Stimulated activated CD4-positive, alpha-beta T cell treated with anti-CD3 and anti-CD28 coated beads, Interleukin-12 subunit alpha, Interleukin-12 subunit beta, amount 100 ng/mL, for 24 hours (primary cell): Measurements from ENCODE around the gene SEC23A.
"Not testable (repeated sequence)": the region's sequence is repeated elsewhere in the genome, so short reads cannot be mapped to it uniquely, and the experiment has no call there.

ENCODE experiments used
- DNase-seq, 2 experiments: peaks; one replicate each; pipeline ENCODE4 v3.0.0-alpha.2; 2020; ENCODE audit warnings: low read depth in 2 of 2

The SEC23A gene

DNA sequence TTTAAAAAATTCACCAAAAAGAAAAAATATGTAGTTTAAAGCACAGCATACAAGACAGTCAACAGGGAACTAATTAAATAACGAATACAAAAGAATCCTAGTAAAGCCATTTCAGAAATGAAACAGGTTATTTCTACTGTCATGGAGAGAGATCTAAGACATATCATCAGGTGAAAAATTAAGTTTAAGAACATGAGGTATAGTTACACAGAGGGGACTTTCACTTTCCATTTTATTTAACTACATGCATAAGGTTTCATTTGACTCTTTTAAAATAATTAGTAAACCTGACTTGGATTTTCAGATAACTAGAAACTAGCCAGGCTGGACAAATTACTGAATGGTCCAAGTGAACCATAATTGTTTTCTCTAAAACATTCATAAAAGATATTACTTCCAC, 11.3 kb downstream of the SEC23A start:
- DNase-seq: no peak

DNA sequence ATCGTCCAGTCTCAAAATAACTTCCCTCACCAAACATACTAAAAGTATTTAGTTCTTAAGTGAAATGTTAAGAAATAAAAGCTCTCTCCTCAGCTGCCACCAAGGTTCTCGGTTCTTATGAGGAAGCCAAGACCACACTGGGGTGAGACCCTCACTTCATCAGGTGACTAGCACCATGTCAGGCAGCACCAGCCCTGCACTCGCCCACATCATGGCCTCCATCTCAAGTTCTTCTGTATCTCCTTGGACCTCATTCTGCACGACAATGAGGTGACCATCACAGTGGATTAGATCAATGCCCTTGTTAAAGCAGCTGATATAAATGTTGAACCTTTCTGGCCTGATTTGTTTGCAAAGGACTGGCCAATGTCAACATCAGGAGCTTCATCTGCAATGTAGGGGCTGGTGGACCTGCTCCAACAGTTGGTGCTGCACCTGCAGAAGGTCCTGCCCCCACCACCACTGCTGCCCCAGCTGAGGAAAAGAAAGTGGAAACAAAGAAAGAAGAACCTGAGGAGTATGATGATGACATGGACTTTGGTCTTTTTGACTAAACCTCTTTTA, 12.4 kb downstream of the SEC23A start:
- DNase-seq: no peak

DNA sequence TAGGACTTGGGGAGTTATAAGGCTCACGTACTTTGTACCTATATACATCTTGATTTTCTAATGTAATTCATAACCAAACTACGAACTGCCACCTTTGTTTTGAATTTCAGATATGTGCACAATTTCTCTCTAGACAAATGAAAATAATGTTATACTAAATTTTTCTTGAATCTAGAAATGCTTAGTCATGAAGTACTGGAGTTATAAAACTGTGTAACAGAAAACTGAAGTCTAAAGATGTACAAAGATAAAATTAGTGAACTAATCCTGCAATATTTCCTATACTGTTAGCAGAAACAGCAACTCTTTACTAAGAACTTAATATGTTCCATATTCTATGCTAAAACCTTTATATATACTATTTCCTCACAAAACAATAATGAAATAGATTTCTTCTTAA, 15.5 kb downstream of the SEC23A start:
- DNase-seq: no peak

DNA sequence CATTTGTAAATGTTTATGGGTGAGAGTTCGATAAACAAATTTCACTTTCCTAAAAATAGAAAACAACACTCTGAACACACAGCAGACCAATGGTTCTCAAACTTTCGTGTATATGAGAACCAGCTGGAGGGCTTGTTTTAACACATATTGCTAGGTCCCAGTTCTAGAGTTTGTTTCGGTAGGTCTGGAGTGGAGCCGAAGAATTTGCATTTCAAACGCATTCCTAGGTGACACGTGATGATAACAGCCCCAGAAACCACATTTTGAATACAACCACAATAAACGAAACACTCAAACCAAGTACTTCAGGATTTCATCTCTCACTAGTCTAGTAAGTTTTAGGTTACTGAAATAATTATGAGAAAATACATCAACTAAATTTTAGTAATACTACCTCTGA, 17.1 kb downstream of the SEC23A start:
- DNase-seq: no peak

DNA sequence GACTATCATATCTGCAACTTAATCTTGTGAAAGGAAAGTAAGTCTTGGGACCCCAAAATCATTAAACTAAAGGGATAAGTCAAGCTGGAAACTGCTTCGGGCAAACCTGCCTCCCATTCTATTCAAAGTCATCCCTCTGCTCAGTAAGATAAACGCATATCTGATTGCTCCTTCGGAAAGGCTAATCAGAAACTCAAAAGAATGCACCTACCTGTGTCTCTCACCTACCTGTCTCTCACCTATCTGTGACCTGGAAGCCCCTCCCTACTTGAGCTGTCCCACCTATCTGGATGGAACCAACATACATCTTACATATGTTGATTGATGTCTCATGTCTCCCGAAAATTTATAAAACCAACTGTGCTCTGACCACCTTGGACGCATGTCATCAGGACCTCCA, 19.9 kb downstream of the SEC23A start:
- no peak for DNase-seq

DNA sequence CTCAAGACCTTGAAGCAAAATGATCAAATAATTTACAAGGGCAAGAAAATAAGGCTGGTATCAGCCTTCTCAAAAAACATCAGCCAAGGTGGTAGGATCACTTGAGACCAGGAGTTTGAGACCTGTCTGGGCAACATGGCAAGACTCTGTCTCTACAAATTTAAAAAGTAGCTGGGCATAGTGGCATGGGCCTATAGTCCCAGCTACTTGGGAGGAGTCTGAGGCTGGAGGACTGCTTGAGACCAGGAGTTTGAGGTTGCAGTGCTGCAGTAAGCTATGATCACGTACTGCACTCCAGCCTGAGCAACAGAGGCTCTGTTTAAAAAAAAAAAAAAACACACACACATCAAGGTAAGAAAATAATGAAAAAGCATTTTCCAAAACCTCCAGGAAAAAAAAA, 22.1 kb downstream of the SEC23A start:
- no peak for DNase-seq

DNA sequence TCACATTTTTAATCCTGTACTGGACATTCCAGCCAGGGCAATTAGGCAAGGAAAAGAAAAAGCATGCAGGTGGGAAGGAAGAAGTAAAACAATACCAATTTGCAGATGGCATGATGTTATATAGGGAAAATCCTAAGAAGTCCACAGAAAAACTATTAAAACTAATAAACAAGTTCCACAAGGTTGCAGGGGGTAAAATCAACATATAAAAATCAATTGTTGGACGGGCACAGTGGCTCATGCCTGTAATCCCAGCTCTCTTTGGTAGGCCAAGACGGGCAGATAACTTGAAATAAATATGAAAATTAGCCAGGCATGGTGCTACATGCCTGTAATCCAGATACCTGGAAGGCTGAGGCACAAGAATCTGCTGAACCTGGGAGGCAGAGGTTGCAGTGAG, 31.9 kb downstream of the SEC23A start:
- DNase-seq: no peak

DNA sequence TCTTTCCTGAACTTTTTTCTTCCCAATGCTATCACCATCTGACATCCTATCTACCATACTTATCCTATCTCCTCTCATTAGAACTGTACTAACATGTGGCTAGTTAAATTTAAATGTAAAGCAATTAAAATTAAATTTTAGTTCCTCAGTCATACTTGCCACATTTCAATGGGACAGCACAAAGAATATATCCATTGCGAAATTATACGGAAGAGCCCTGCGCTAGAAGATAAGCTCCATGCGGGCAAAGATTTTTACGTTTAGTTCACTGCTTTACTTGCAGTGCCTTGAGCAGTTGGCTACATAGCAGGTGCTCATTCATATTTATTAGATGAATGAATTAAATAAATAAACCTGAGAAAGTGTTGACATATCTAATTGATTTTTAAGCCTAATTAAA, 33.1 kb downstream of the SEC23A start:
- DNase-seq: no peak

DNA sequence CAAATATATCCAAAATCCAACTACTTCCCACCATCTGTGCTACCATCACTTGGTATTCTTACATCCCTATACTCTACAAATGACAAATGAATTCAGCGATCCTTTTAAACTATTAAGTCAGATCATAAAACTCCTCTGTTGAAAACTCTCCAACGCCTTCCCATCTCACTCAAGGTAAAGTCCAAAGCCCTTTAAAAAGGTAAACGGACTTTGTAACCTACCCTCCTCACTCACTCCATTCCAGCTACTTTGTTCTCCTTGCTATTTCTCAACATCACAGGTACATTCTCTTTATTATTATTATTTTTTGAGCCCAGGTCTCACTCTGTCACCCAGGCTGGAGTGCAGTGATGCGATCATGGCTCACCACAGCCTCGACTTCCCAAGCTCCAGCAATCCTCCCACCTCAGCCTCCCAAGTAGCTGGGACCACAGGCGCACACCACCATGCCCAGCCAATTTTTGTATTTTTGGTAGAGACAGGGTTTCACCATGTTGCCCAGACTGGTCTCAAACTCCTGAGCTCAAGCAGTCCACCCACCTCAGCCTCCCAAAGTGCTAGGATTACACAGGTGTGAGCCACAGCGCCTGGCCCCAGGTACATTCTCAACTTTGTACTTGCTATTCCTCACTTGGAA, 33.7 kb downstream of the SEC23A start:
- DNase-seq: not testable (repeated sequence)

DNA sequence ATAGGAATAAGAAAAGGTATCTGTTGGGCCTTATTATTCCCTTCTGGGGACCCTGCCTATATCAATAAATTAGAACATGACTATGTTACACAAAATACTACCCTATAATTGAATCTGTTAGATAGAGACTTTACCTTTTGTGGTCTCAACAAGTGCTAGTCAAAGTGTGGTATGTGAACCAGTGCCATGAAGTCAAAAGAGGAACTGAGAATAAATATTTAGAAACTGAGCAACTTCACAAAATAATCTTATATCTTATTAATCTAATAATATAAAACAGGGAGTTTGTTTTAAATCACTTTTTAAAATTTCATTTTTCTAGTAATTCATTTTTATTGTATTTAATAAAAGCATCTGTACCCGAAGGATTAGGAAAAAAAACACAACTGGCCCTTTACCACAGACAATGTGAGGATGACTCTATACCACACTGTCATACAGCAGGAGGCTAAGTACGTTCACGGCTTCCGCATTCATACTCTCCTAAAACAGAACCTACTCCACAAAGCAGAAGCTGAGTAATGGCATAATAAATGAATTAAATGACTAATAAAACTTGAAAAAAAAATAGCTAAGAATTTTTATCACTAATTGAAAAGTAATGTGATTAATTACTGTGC, 42.1 kb downstream of the SEC23A start:
- no peak for DNase-seq

DNA sequence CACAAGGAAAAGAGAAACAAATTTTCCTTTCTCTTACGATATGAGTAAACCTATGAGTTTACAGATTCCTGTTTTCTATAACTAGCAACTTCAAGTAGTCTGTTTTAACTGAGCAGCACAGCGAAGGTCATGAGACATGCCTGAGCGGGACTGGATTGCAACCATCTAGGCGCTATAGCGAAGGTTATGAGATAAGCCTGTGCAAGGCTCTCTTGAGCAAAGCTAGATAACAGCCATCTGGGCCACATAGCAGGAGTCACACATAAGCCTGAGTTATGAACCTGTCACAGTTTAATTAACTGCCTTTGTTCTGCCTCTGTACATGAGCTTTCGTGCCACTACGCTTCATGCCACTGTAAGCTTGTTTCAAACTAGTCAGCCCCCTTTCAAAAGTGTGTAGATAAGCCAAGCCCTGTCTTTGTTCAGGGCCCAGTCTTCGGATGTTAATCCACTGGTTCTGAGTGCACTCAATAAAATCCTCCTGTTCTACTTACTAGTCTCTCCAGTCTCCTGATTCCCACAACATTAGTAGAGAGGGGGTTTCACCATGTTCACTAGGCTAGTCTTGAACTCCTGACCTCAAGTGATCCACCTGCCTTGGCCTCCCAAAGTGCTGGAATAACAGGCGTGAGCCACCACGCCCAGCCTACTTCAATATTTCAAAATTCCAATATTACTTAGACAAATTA, 47.1 kb downstream of the SEC23A start:
- no peak for DNase-seq

DNA sequence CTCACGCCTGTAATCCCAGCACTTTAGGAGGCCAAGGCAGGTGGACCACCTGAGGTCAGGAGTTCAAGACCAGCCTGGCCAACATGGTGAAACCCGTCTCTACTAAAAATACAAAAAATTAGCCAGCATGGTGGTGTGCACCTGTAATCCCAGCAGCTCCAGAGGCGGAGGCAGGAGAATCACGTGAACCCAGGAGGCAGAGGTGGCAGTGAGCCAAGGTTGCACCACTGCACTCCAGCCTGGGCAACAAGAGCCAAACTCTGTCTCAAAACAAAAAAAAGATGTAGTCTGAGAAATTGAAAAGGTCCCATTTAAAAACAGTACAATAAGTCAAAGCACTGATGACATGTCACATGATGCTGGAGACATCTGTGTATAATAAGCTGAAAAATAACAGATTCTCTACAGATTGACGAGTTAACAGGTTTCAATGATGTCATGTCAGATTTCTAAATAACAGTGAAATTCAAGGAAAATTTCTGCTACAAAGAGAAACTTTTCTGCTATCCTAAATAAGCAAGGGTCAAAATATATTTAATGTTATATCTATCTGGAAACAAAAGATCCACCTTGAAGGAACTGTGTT, 50.1 kb downstream of the SEC23A start:
- not testable (repeated sequence) for DNase-seq

DNA sequence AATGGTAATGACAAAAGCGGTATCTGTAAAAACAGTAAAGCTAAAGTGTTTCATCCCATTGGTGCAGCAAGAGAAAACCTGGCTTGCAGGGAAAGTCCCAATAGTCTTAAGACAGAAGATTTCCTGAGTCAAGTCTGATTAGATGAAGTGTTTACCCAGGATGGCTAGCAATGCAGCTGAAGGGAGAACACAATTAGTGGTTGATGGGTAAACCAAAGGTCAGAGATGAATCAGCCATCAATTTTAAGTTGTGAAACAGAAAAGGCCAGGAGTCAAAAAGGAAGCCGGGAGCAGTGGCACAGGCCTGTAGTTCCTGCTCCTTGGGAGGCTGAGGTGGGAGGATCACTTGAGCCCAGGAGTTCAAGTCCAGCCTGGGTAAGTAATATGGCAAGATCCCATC, 52.6 kb downstream of the SEC23A start:
- DNase-seq: no peak

DNA sequence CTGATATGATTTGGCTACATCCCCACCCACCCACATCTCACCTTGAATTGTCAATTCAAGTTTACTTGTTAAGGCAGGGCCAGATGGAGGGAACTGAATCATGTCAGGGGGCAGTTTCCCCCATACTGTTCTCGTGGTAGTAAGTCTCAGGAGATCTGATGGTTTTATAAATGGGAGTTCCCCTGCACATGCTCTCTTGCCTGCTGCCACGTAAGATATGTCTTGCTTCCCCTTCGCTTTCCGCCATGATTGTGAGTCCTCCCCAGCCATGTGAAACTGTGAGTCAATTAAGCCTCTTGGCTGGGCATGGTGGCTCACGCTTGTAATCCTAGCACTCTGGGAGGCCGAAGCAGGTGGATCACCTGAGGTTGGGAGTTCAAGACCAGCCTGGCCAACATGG, 57.1 kb downstream of the SEC23A start:
- DNase-seq: not testable (repeated sequence)

DNA sequence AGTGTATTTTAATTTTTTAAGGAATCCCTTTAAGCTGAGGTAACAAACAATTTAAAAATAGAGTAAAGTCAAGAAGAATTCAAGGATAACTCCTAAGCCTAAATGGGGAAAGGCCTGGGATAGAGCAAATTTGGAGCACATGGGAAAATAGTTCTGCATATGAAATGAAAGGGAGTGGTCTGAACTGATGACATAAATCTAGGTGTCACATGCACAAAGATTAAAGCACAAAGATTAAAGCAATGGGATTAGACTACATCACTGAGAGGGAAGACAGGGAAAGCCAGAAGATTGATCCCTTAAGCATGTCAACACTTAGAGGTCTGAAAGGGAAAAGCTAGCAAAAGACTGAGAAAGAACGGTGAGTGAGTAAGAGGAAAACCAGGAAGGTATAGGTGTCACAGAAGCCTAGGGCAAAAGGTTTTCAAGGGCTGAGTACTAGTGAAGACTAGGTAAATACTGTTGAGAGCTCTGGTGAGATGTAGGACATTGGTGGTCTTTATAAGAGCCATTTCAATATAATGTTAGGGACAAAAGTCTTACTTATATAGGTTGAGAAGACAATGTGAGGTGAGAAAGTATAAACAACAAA, 59.6 kb downstream of the SEC23A start:
- no peak for DNase-seq

DNA sequence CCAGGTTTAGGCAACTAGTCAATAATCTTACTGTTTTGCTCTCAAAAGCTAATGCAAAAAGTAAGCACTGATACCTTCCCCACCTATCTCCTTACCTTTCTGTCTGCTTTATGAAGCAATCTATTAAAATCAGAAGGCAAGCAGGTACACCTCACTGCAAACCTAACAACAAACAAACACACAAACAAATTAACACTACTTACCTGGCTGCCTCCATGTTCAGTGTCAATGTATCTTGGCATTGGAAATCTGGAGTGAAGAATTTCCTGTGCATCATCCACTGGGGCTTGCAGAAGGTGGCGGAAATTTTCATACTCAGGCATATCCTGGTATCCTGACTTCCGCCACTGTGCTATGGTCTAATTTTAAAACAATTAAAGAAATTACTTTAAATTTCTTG, 62.5 kb downstream of the SEC23A start:
- no peak for DNase-seq

DNA sequence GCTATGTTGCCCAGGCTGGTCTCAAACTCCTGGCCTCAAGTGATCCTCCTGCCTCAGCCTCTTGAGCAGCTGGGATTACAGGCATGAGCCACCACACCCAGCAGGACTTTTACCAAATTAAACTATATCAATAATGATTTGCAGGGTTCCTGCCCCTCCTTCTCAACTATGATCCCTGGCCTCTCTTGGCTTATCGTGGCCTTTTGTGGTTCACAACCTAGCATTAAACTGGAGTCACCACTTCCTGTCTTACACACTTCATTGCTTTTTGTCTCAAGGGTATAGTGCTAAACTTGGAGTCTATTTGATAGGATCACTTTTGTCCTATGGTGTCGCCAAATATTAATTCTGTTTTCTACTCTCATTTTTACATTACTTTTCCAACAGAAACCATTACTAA, 64.5 kb downstream of the SEC23A start:
- no peak for DNase-seq

DNA sequence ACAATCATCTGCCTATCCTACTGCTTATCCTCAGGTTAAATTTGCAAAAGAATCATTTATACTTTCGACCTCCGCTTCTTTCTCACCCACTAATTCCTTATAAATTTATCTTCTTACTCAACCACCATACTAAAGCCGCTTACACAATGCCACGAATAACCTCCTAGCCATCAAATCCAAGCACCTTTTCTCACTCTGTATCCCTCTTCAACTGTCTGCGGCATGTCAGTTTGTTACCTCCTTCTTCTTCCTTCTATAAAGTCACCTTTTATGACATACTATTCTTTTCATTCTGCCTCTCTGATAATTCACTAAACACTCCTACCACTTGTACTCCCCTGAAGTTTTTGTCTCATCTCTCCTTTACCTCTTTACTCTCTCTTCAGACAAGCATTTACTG, 66.3 kb downstream of the SEC23A start:
- DNase-seq: no peak

DNA sequence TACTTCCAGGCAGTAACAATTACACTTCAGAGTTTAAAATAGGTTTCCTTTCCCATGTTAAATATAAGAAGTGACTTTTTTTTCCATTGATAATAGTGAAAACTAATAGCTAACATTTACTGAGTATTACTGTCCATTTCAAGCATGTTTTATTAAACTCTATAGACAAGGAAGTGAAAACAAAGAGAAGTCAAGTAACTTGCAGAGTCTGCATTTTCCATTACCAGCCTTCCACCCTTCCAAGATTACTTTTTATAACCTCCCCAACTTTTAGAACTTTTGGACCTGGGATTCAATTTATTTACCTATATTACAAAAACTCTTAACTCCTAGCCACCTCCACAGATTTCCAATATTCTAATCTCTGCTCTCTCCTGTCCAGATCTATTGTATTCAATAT, 67.7 kb downstream of the SEC23A start:
- DNase-seq: no peak

DNA sequence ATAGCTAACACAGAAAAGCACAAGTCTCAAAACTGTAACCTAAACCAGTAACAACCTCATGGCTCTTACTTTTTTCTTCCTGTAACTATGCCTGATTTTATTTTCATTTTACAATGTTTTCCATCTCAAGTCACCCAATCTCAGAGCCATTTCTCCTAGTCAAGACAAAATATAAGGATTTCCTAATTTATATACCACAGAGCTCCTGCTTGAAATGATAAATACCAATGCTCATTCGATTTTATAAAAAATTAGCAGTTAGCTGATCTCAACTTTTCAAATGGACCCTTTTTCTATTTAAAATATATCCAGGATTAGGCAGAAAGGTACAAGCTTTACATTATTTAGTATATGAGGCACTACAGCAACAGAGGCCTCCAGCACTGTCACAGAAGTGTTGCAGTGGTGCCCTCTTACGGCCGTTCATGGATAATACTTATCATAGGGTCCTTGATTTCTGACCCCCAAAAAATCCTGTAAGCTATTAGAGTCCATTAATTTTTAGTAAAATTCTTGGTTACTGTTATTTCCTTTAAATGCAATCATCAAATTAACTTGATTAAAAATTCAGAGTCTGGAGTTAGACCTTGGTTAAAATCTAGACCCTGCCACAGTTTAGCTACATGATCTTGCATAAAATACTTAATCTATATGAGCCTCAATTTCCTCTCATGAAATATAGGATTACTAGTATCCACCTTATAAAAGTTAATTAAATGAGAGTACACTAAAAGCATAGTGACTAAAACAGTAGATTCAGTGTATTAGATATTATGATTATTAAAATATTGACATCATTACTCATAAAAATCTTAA, 68.3 kb downstream of the SEC23A start:
- no peak for DNase-seq

DNA sequence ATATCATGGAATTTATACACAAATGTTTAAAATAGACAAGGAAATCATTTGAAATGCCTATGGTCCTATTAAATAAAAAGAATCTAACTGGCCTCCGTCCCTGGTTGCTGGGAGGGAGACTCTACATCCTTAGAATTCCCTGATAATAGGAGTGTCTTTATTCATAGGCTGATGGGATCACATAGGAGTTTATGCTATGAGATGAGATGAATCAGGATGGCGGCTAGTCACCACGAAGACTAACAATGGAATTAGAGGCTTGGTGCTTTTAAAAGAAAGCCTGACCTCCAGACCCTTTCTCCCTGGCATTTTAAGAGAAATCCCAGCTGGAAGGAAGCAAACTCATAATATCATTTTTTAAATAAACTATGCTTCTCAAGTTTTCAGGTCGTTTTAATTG, 69.7 kb downstream of the SEC23A start:
- DNase-seq: no peak
